SU-DHL-6 (cell line): ENCODE results near the gene NCAPG.

ENCODE experiments used
- H2AFZ ChIP-seq: fragments of 200-600 bp; sonication (generic); 2 replicates; pipeline ENCODE4 v1.6.1; 2014; ENCODE audit warnings: low read depth, mild to moderate bottlenecking, moderate library complexity, mixed read lengths, antibody characterized with exemption, low read length; ENCODE audit not compliant: severe bottlenecking
- H3F3A ChIP-seq: fragments of 200-600 bp; shearing (Covaris generic); 2 replicates; pipeline ENCODE4 v1.6.0; 2016; ENCODE audit warnings: antibody characterized with exemption, mild to moderate bottlenecking; ENCODE audit not compliant: insufficient read depth
- H3K27ac ChIP-seq: fragments of 200-600 bp; sonication (generic); 2 replicates; pipeline ENCODE4 v1.5.1; 2016; ENCODE audit warnings: low read depth, mild to moderate bottlenecking, low read length, moderate library complexity, mixed read lengths
- H3K27me3 ChIP-seq: fragments of 200-600 bp; sonication (generic), shearing (Covaris generic); 2 replicates; pipeline ENCODE4 v1.6.0; 2014; ENCODE audit warnings: mild to moderate bottlenecking, low read length
- H3K36me3 ChIP-seq: fragments of 200-600 bp; sonication (generic); 2 replicates; pipeline ENCODE4 v1.6.1; 2014; ENCODE audit warnings: mild to moderate bottlenecking, low read length, mixed read lengths
- H3K4me2 ChIP-seq: fragments of 300-600, 200-600 bp; shearing (Covaris generic), sonication (generic); 2 replicates; pipeline ENCODE4 v1.6.0; 2014; ENCODE audit warnings: low read length, low read depth, mild to moderate bottlenecking; ENCODE audit not compliant: poor library complexity, severe bottlenecking
- H3K4me3 ChIP-seq: fragments of 200-600 bp; sonication (generic); 2 replicates; pipeline ENCODE4 v1.5.1; 2014; ENCODE audit warnings: antibody characterized with exemption, low read length, mild to moderate bottlenecking, mixed read lengths; ENCODE audit not compliant: insufficient read depth, poor library complexity, severe bottlenecking
- H3K79me2 ChIP-seq: fragments of 200-600 bp; sonication (generic); 2 replicates; pipeline ENCODE4 v1.6.1; 2014; ENCODE audit warnings: mild to moderate bottlenecking, low read length, moderate library complexity; ENCODE audit not compliant: insufficient read depth
- H3K9ac ChIP-seq: fragments of 200-600 bp; sonication (generic); 2 replicates; pipeline ENCODE4 v1.7.0; 2014; ENCODE audit warnings: mild to moderate bottlenecking, low read length
- H3K9me2 ChIP-seq: fragments of 200-600 bp; sonication (generic); replicated peaks from 2 replicates; pipeline ENCODE4 v1.6.1; 2014; ENCODE audit warnings: low read length; ENCODE audit not compliant: insufficient read depth
- H3K9me3 ChIP-seq: fragments of 200-600 bp; sonication (generic); 2 replicates; pipeline ENCODE4 v1.6.1; 2014; ENCODE audit warnings: low read length, mixed read lengths; ENCODE audit not compliant: insufficient read depth
- H4K20me1 ChIP-seq: fragments of 200-600 bp; sonication (generic); 2 replicates; pipeline ENCODE4 v1.6.1; 2014; ENCODE audit warnings: low read depth, mild to moderate bottlenecking, antibody characterized with exemption, low read length, moderate library complexity, mixed read lengths
- CTCF ChIP-seq: fragments of 200-600 bp; sonication (generic); IDR thresholded peaks from one replicate; pipeline ENCODE4 v1.5.1; 2017; ENCODE audit warnings: antibody characterized with exemption, mild to moderate bottlenecking, low read length, moderate library complexity; ENCODE audit not compliant: insufficient read depth, poor library complexity, severe bottlenecking
- EZH2phosphoT487 ChIP-seq: fragments of 200-600 bp; sonication (generic), shearing (Covaris generic); conservative IDR thresholded peaks from 2 replicates; pipeline ENCODE4 v1.6.1; 2018; ENCODE audit warnings: mild to moderate bottlenecking, antibody characterized with exemption, low read length, moderate library complexity, mixed read lengths

Gene NCAPG

GRCh38 chr4:17781300-17782287 is 29.2 kb upstream of the NCAPG start, which contains the start of gene FAM184B:
FAM184B (minus strand) TSS chr4:17781621; CDS start chr4:17781299, 322 bp downstream.
- Histone ChIP-seq H3K9me2 (no peaks in the 10 kb centered on the region), H3K4me2 (no peak within 1 kb of the TSS), H3K79me2 (no peaks in the 10 kb centered on the region), H3F3A (no peaks in the 10 kb centered on the region), H4K20me1 (no peaks in the 10 kb centered on the region), H3K9me3 (no peaks in the 10 kb centered on the region), H3K36me3 (no peaks in the 10 kb centered on the region), H2AFZ (no peak within 1 kb of the TSS), H3K27me3 (no peaks in the 10 kb centered on the region), H3K4me3 (no peak within 1 kb of the TSS), H3K27ac (no peak within 1 kb of the TSS), H3K9ac (no peak within 1 kb of the TSS)
- no peak for TF ChIP-seq EZH2phosphoT487
- no peak for TF ChIP-seq CTCF

- no peak overlapping the region for H3K27ac ChIP-seq
- no peak overlapping the region for H2AFZ ChIP-seq
- no peak overlapping the region for H3K4me2 ChIP-seq
- H3K9me3 ChIP-seq = no peaks in the 10 kb centered on the region
- H4K20me1 ChIP-seq = no peaks in the 10 kb centered on the region
- no peak overlapping the region for H3K9ac ChIP-seq
- no peaks in the 10 kb centered on the region for H3K27me3 ChIP-seq
- H3K4me3 ChIP-seq = no peak overlapping the region
- no peaks in the 10 kb centered on the region for H3K9me2 ChIP-seq
- H3K79me2 ChIP-seq = no peaks in the 10 kb centered on the region
- H3K36me3 ChIP-seq = no peaks in the 10 kb centered on the region
- TF ChIP-seq CTCF (no peak), EZH2phosphoT487 (no peak)
- no peaks in the 10 kb centered on the region for H3F3A ChIP-seq
These were observed 24.9 kb upstream of the NCAPG start for GRCh38 chr4:17785858-17786257.

GRCh38 chr4:17786567-17786966 is 24.2 kb upstream of the NCAPG start:
- H3K9ac ChIP-seq = no peak overlapping the region
- H3K4me2 ChIP-seq = no peak overlapping the region
- H3K36me3 ChIP-seq = no peaks in the 10 kb centered on the region
- H3K4me3 ChIP-seq = no peak overlapping the region
- no peak for TF ChIP-seq EZH2phosphoT487
- no peak for TF ChIP-seq CTCF
- H3F3A ChIP-seq = no peaks in the 10 kb centered on the region
- no peak overlapping the region for H3K27ac ChIP-seq
- no peaks in the 10 kb centered on the region for H3K27me3 ChIP-seq
- no peaks in the 10 kb centered on the region for H3K9me3 ChIP-seq
- H3K79me2 ChIP-seq = no peaks in the 10 kb centered on the region
- H2AFZ ChIP-seq = no peak overlapping the region
- no peaks in the 10 kb centered on the region for H3K9me2 ChIP-seq
- no peaks in the 10 kb centered on the region for H4K20me1 ChIP-seq
